ENCODE results near the gene TENT4A. TPM values are rescaled to one million over a fixed set of nuclear protein-coding genes. Genes with fewer than 3 reads are reported as not detected.

The TENT4A gene
- total RNA-seq, 1 experiment from 2014 or later = 29.6 TPM

DNA sequence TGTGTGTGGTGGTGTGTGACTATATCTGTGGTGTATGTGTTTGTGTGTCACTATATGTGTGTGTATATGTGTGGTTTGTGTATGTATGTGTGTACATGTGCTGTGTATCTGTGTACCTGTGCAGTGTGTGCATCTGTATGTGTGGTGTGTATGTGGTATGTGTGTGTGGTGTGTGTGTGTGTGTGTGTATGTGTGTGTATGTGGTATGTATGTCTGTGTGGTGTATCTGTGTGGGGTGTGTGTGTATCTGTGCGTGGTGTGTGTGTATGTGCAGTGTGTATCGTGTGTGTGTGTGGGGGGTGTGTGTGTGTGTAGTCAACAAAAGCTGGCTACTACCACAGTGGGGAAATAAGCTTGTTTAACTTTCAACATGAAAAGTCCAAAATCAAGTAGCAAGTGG lies 31.6 kb upstream of the TENT4A start:
- no peak overlapping the region for H3K27ac ChIP-seq (ENCODE audit: low read length)
- no peak overlapping the region for H3K4me3 ChIP-seq (ENCODE audit: low read depth in 2 of 2, low read length in 2 of 2)
- ATAC-seq = no peak
- in situ Hi-C loops (cut with HindIII; ENCODE audit: low pct_unique_long_range_greater_than_20kb, low sequenced_read_pairs) (no loop called here), intact Hi-C loops (cut with micrococcal nuclease; ENCODE audit: unreplicated experiment) (no loop called here)
- ChIA-PET CTCF (interaction anchor here (0.7 kb wide), 1 partner anchor 15 kb away, joined by 17 read pairs; no protein-coding TSS in a partner anchor), POLR2A (no interaction called here)
- no TSS peak for BruUV-seq (replicated peaks)
- no peaks in the 10 kb centered on the region for H3K36me3 ChIP-seq (ENCODE audit: control insufficient read depth, insufficient read depth, low read length)
- H3K9me3 ChIP-seq (ENCODE audit: control insufficient read depth, insufficient read depth, low read depth, low read length) = no peaks in the 10 kb centered on the region
- no peak for TF ChIP-seq SIN3A (IDR thresholded peaks at IDR 0.05; ENCODE audit: borderline replicate concordance, insufficient read depth, low read depth, low read length)
- TF ChIP-seq POLR2AphosphoS5 (IDR thresholded peaks at IDR 0.05; ENCODE audit: low read depth, low read length) = no peak
- no peak for TF ChIP-seq TCF7L2 (IDR thresholded peaks at IDR 0.05; ENCODE audit: low read depth, low read length)
- TF ChIP-seq, protein P1, sequence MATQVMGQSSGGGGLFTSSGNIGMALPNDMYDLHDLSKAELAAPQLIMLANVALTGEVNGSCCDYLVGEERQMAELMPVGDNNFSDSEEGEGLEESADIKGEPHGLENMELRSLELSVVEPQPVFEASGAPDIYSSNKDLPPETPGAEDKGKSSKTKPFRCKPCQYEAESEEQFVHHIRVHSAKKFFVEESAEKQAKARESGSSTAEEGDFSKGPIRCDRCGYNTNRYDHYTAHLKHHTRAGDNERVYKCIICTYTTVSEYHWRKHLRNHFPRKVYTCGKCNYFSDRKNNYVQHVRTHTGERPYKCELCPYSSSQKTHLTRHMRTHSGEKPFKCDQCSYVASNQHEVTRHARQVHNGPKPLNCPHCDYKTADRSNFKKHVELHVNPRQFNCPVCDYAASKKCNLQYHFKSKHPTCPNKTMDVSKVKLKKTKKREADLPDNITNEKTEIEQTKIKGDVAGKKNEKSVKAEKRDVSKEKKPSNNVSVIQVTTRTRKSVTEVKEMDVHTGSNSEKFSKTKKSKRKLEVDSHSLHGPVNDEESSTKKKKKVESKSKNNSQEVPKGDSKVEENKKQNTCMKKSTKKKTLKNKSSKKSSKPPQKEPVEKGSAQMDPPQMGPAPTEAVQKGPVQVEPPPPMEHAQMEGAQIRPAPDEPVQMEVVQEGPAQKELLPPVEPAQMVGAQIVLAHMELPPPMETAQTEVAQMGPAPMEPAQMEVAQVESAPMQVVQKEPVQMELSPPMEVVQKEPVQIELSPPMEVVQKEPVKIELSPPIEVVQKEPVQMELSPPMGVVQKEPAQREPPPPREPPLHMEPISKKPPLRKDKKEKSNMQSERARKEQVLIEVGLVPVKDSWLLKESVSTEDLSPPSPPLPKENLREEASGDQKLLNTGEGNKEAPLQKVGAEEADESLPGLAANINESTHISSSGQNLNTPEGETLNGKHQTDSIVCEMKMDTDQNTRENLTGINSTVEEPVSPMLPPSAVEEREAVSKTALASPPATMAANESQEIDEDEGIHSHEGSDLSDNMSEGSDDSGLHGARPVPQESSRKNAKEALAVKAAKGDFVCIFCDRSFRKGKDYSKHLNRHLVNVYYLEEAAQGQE (IDR thresholded peaks at IDR 0.05; ENCODE audit: insufficient read depth in 1 of 2, low read depth in 2 of 2, low read length in 1 of 2) = no peak
- TF ChIP-seq, protein P2, sequence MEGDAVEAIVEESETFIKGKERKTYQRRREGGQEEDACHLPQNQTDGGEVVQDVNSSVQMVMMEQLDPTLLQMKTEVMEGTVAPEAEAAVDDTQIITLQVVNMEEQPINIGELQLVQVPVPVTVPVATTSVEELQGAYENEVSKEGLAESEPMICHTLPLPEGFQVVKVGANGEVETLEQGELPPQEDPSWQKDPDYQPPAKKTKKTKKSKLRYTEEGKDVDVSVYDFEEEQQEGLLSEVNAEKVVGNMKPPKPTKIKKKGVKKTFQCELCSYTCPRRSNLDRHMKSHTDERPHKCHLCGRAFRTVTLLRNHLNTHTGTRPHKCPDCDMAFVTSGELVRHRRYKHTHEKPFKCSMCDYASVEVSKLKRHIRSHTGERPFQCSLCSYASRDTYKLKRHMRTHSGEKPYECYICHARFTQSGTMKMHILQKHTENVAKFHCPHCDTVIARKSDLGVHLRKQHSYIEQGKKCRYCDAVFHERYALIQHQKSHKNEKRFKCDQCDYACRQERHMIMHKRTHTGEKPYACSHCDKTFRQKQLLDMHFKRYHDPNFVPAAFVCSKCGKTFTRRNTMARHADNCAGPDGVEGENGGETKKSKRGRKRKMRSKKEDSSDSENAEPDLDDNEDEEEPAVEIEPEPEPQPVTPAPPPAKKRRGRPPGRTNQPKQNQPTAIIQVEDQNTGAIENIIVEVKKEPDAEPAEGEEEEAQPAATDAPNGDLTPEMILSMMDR (IDR thresholded peaks at IDR 0.05) = no peak
- no peaks in the 10 kb centered on the region for H3K4me1 ChIP-seq (ENCODE audit: control insufficient read depth, insufficient read depth, low read length)
- DNase-seq (ENCODE audit: low read depth, low spot score) = no peak
- H3K27me3 ChIP-seq (ENCODE audit: control insufficient read depth, insufficient read depth, low read length) = peaks cover 6% of the 10 kb centered on the region

DNA sequence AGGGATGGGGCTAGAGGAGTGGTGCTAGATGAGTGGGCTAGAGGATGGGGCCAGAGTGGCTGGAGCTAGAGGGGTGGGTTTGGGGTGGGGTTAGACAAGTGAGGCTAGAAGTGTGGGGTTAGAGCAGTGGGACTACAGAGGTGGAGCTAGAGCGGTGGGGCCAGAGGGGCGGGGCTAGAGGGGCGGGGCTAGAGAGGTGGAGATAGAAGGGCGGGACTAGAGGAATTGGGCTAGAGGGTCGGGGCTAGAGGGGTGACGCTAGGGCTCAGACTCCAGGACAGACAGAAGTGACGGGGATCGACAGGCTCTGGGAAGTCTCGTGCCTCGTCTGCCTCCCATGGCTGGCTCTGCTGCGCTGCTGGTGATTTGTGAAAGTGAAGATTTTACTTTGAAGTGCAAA lies 31.0 kb upstream of the TENT4A start:
- no peaks in the 10 kb centered on the region for H3K9me3 ChIP-seq (ENCODE audit: control insufficient read depth, insufficient read depth, low read depth, low read length)
- CTCF ChIA-PET = no interaction called here
- TF ChIP-seq TCF7L2 (IDR thresholded peaks at IDR 0.05; ENCODE audit: low read depth, low read length) = no peak
- TF ChIP-seq, protein P1 (IDR thresholded peaks at IDR 0.05; ENCODE audit: insufficient read depth in 1 of 2, low read depth in 2 of 2, low read length in 1 of 2) = no peak
- no peak for TF ChIP-seq POLR2AphosphoS5 (IDR thresholded peaks at IDR 0.05; ENCODE audit: low read depth, low read length)
- TF ChIP-seq, protein P2 (IDR thresholded peaks at IDR 0.05) = no peak
- TF ChIP-seq SIN3A (IDR thresholded peaks at IDR 0.05; ENCODE audit: borderline replicate concordance, insufficient read depth, low read depth, low read length) = no peak
- peaks cover 8% of the 10 kb centered on the region for H3K27me3 ChIP-seq (ENCODE audit: control insufficient read depth, insufficient read depth, low read length)
- intact Hi-C loops (cut with micrococcal nuclease; ENCODE audit: unreplicated experiment) = no loop called here
- in situ Hi-C loops (cut with HindIII; ENCODE audit: low pct_unique_long_range_greater_than_20kb, low sequenced_read_pairs) = no loop called here
- no peaks in the 10 kb centered on the region for H3K36me3 ChIP-seq (ENCODE audit: control insufficient read depth, insufficient read depth, low read length)
- POLR2A ChIA-PET = no interaction called here
- BruUV-seq (replicated peaks) = no TSS peak
- H3K4me1 ChIP-seq (ENCODE audit: control insufficient read depth, insufficient read depth, low read length) = no peaks in the 10 kb centered on the region
- no peak overlapping the region for H3K4me3 ChIP-seq (ENCODE audit: low read depth in 2 of 2, low read length in 2 of 2)
- ATAC-seq (no peak), DNase-seq (ENCODE audit: low read depth, low spot score) (no peak)
- no peak overlapping the region for H3K27ac ChIP-seq (ENCODE audit: low read length)
